Amniotic stem cell (primary cell): ENCODE results near the gene GLB1L3.

Experiments used
- DNase-seq: peaks from one replicate; lab custom pipeline; 2025; lab: John Stamatoyannopoulos, UW

The GLB1L3 gene

GRCh38 chr11:134363161-134363560 lies 87.0 kb downstream of the GLB1L3 start:
- DNase-seq, result no peak

- no peak for DNase-seq
Measured at GRCh38 chr11:134363592-134363991, 87.4 kb downstream of the GLB1L3 start.

GRCh38 chr11:134364261-134364660 lies 88.1 kb downstream of the GLB1L3 start:
- DNase-seq, result no peak

GRCh38 chr11:134365011-134365925 lies 89.1 kb downstream of the GLB1L3 start:
- DNase-seq, result no peak

GRCh38 chr11:134366254-134366653 lies 90.1 kb downstream of the GLB1L3 start:
- no peak for DNase-seq

GRCh38 chr11:134367781-134368180 lies 91.6 kb downstream of the GLB1L3 start:
- no peak for DNase-seq
